GM23248 (cell line): ENCODE measurements around the gene ZNRF2. TPM values are rescaled to one million over a fixed set of nuclear protein-coding genes. Genes with fewer than 3 reads are reported as not detected.

ENCODE experiments used
- DNase-seq: peaks from one replicate; pipeline ENCODE4 v3.0.0-alpha.2; 2015
- H2AFZ ChIP-seq: fragments of 200-600 bp; sonication (generic); 2 replicates; pipeline ENCODE4 v1.6.1; 2016; ENCODE audit warnings: antibody characterized with exemption
- H3F3A ChIP-seq: fragments of 200-600 bp; sonication (generic); 2 replicates; pipeline ENCODE4 v1.6.1; 2016; ENCODE audit warnings: mild to moderate bottlenecking, antibody characterized with exemption, mixed run types; ENCODE audit not compliant: insufficient read depth
- H3K27ac ChIP-seq: fragments of 200-600 bp; sonication (generic); 2 replicates; pipeline ENCODE4 v1.5.1; 2016; ENCODE audit warnings: mild to moderate bottlenecking
- H3K27me3 ChIP-seq: fragments of 200-600 bp; sonication (generic); replicated peaks from 2 replicates; pipeline ENCODE4 v1.6.1; 2016; ENCODE audit warnings: mild to moderate bottlenecking; ENCODE audit not compliant: insufficient read depth
- H3K36me3 ChIP-seq: fragments of 200-600 bp; sonication (generic); 2 replicates; pipeline ENCODE4 v1.6.1; 2016; ENCODE audit warnings: low read depth, mild to moderate bottlenecking
- H3K4me1 ChIP-seq: fragments of 200-600 bp; sonication (generic); 2 replicates; pipeline ENCODE4 v1.6.1; 2016; ENCODE audit warnings: mild to moderate bottlenecking; ENCODE audit not compliant: insufficient read depth
- H3K4me2 ChIP-seq: fragments of 200-600 bp; sonication (generic); one replicate; pipeline ENCODE4 v1.6.1; 2016; ENCODE audit warnings: mild to moderate bottlenecking; ENCODE audit not compliant: unreplicated experiment
- H3K4me3 ChIP-seq: fragments of 200-600 bp; sonication (generic); 2 replicates; pipeline ENCODE4 v1.5.1; 2016; ENCODE audit warnings: mild to moderate bottlenecking
- H3K79me2 ChIP-seq: fragments of 200-600 bp; sonication (generic); 2 replicates; pipeline ENCODE4 v1.6.1; 2016; ENCODE audit warnings: mild to moderate bottlenecking; ENCODE audit not compliant: insufficient read depth
- H3K9ac ChIP-seq: fragments of 200-600 bp; sonication (generic); 2 replicates; pipeline ENCODE4 v1.6.1; 2016; ENCODE audit warnings: mild to moderate bottlenecking
- H3K9me2 ChIP-seq: fragments of 200-600 bp; sonication (generic); 2 replicates; pipeline ENCODE4 v1.6.1; 2016; ENCODE audit warnings: mixed run types, mild to moderate bottlenecking, moderate library complexity; ENCODE audit not compliant: insufficient read depth
- H3K9me3 ChIP-seq: fragments of 200-600 bp; sonication (generic); one replicate; pipeline ENCODE4 v1.6.1; 2017; ENCODE audit warnings: low read depth
- H4K20me1 ChIP-seq: fragments of 200-600 bp; sonication (generic); 2 replicates; pipeline ENCODE4 v1.6.0; 2016; ENCODE audit not compliant: insufficient read depth
- EZH2 ChIP-seq: fragments of 200-600 bp; sonication (generic); IDR thresholded peaks from 2 replicates; pipeline ENCODE4 v1.6.1; 2018; ENCODE audit warnings: antibody characterized with exemption, mild to moderate bottlenecking; ENCODE audit not compliant: insufficient read depth, poor library complexity, severe bottlenecking
- EZH2phosphoT487 ChIP-seq: fragments of 200-600 bp; sonication (generic); IDR thresholded peaks from 2 replicates; pipeline ENCODE4 v1.6.1; 2018; ENCODE audit warnings: antibody characterized with exemption, moderate library complexity, mild to moderate bottlenecking, low read depth; ENCODE audit not compliant: insufficient read depth
- WGBS, 2 experiments: methylation state at CpG; one replicate each; pipeline ENCODE4 v1.1.6; 2015 to 2017; ENCODE audit warnings: low lambda C conversion rate in 2 of 2, low coverage in 1 of 2; ENCODE audit errors: missing lambda C conversion rate in 2 of 2; 5-methylcytosine and 5-hydroxymethylcytosine counted together
- in situ Hi-C: fragments of 300-500 bp; cut with MboI; formaldehyde crosslinking; loops from 2 replicates; pipeline ENCODE4 v1.15.0; 2020
- polyA plus RNA-seq: library from polyadenylated mRNA; unstranded; fragments of >200 nt; fragmentation: Nextera tagmentation; extraction: Ambion mirVana; gene quantifications from 2 replicates; pipeline ENCODE4 v1.2.1, GENCODE V29; 2016
- total RNA-seq: library from RNA; depleted of rRNA; stranded (reverse); fragments of >200 nt; shearing (Covaris generic); gene quantifications from 2 replicates; pipeline ENCODE4 v1.2.3, GENCODE V29; 2014

ZNRF2 gene
- total and polyA plus RNA-seq, 2 experiments from 2014 or later = 0.25 to 6.5 TPM

DNA sequence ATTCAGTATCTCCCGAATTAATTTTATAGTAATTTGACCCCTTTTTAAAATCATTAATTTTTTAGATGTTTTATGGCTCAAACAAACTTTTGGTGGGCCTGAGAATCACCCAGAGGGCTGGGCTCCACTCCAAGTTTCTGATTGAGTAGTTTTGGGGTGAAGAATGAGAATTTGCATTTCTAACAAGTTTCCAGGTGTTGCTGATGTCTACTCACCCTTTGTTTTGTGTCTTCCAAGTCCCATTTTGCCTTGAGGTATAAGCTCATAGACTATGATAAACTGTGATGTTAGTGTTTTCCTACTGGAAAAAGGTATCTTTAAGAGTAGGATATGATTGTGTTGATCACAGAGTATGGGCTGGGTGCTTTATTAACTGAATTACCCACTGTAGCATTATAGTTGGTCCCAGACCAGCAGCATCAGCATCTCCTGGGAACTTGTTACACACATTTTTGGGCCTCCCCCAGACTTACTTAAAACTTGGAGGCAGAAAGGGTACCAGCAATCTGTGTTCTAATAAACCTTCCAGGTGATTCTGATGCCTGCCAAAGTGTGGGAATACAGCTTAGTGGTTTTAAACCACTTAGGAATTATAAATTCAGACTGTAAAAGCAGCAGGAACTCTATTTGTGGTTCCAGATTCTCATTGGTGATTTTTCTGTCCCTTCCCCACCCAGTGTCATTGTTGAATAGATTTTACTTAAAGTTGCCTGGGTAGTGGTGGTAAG is 19.1 kb downstream of the ZNRF2 start:
- no peaks in the 10 kb centered on the region for H3K4me1 ChIP-seq
- H3K36me3 ChIP-seq = no peaks in the 10 kb centered on the region
- peaks cover 2% of the 10 kb centered on the region for H3K79me2 ChIP-seq
- no peak overlapping the region for H3K27ac ChIP-seq
- H2AFZ ChIP-seq = no peak overlapping the region
- no peak overlapping the region for H3K4me2 ChIP-seq
- in situ Hi-C loops = no loop called here
- WGBS, 2 experiments = 14 to 63% methylated on average over 1 of the region's 1 CpG
- H4K20me1 ChIP-seq = no peaks in the 10 kb centered on the region; the same call in 1 of the 2 replicates
- H3K27me3 ChIP-seq = no peaks in the 10 kb centered on the region
- DNase-seq = no peak
- no peak overlapping the region for H3K9ac ChIP-seq
- TF ChIP-seq EZH2 = no peak
- no peak for TF ChIP-seq EZH2phosphoT487
- no peaks in the 10 kb centered on the region for H3K9me2 ChIP-seq
- H3K4me3 ChIP-seq = no peak overlapping the region
- H3K9me3 ChIP-seq = no peaks in the 10 kb centered on the region
- H3F3A ChIP-seq = no peaks in the 10 kb centered on the region

DNA sequence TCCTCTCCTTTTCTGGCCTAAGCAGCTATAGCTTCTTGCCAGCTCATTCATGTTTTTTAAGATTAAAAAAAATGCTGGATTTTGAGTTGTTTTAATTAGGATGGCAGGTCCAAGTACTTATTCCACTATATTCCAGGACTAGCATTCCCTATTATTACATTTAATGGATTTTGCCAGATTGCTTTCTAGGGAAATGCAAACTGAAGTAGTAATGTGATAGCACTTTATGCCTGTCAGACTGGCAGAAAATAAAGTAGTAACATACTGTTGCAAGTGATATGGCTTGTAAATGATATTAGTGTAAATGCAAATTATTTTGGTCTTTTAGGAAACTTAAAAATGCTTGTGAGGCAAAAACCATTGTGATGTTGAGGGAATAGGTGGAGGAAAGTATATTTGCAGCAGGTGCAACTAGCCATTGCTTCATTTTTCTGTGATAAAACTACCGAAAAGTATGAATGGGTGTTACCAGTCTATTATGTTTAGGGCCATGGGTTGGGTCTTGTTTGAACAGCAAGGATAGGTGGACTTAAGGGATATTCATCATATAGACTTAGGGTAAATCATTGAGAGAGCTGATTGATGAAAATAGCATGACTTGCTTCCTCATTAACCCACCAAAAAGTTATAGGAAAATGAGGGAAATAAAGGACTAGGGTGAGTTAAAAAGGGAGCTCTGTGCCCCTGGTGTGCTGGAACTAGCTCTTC is 19.9 kb downstream of the ZNRF2 start:
- no peak overlapping the region for H3K4me3 ChIP-seq
- no peaks in the 10 kb centered on the region for H3F3A ChIP-seq
- H3K27ac ChIP-seq = no peak overlapping the region
- H3K9me3 ChIP-seq = no peaks in the 10 kb centered on the region
- no peak for DNase-seq
- in situ Hi-C loops = no loop called here
- no peaks in the 10 kb centered on the region for H3K4me1 ChIP-seq
- WGBS, 2 experiments = 59 to 63% methylated on average over 1 of the region's 1 CpG
- H4K20me1 ChIP-seq = no peaks in the 10 kb centered on the region; the same call in 1 of the 2 replicates
- TF ChIP-seq EZH2phosphoT487 (no peak), EZH2 (no peak)
- H3K4me2 ChIP-seq = no peak overlapping the region
- no peak overlapping the region for H3K9ac ChIP-seq
- no peaks in the 10 kb centered on the region; the same call in 1 of the 2 replicates for H3K79me2 ChIP-seq
- no peaks in the 10 kb centered on the region for H3K9me2 ChIP-seq
- no peaks in the 10 kb centered on the region for H3K27me3 ChIP-seq
- H2AFZ ChIP-seq = no peak overlapping the region
- H3K36me3 ChIP-seq = no peaks in the 10 kb centered on the region

DNA sequence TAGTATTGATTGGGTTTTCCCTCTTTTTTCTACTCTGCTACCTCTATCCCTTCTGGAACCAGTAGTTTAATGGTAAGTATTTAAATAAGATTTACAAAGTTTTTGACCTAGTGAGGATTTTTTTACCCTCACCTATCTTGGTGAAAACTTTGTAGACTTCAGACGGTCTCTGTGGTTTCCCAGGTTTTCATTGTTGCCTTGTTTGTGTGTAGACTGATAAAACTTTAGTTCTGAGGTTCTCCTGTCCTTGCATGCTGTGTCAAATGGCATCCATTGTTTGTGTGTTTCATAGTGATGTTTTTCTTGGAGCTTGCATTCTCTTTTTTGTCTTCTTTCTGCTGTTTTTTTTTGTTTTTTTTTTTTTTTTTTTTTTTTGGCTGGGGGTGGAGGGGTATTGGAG is 22.6 kb downstream of the ZNRF2 start:
- no peak for DNase-seq
- in situ Hi-C loops = no loop called here
- H3K36me3 ChIP-seq = no peaks in the 10 kb centered on the region

DNA sequence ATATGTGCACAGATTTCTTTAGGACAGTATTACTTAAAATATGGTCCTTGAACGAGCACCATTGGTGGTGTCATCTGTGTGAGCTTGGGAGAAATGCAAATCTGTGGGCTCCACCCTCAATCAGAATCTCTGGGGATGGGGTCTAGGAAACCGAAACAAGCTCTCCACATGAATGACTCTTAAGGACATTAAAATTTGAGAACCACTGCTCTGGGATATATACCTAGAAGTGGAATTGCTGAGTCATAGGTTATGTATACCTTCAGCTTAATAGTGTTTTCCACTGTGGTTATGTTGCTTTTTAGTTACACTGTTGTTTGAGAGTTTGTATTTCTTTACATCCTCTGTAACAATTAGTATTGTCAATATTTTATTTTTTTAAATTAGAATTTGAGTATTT is 24.0 kb downstream of the ZNRF2 start:
- H3K9me3 ChIP-seq = no peaks in the 10 kb centered on the region
- no peaks in the 10 kb centered on the region for H3K27me3 ChIP-seq
- H3K9ac ChIP-seq = no peak overlapping the region
- H3F3A ChIP-seq = no peaks in the 10 kb centered on the region
- H3K4me3 ChIP-seq = no peak overlapping the region
- in situ Hi-C loops = no loop called here
- no peak overlapping the region for H3K4me2 ChIP-seq
- peaks cover 4% of the 10 kb centered on the region; the same call in 1 of the 2 replicates for H3K79me2 ChIP-seq
- no peaks in the 10 kb centered on the region for H4K20me1 ChIP-seq
- H3K27ac ChIP-seq = no peak overlapping the region
- H3K36me3 ChIP-seq = no peaks in the 10 kb centered on the region
- H3K4me1 ChIP-seq = no peaks in the 10 kb centered on the region
- WGBS, 2 experiments = 95 to 96% methylated on average over 2 of the region's 2 CpGs
- TF ChIP-seq EZH2 (no peak), EZH2phosphoT487 (no peak)
- no peaks in the 10 kb centered on the region for H3K9me2 ChIP-seq
- no peak overlapping the region for H2AFZ ChIP-seq
- DNase-seq = peak; percentile 10

More for the DNA sequence above, 22.6 kb downstream of the ZNRF2 start:
- H3K9me2 ChIP-seq = no peaks in the 10 kb centered on the region
- H3K4me3 ChIP-seq = no peak overlapping the region
- H3K9me3 ChIP-seq = no peaks in the 10 kb centered on the region
- H3K79me2 ChIP-seq = peaks cover 1% of the 10 kb centered on the region; the same call in 1 of the 2 replicates
- no peak overlapping the region for H2AFZ ChIP-seq
- H4K20me1 ChIP-seq = no peaks in the 10 kb centered on the region
- no peak overlapping the region for H3K27ac ChIP-seq
- H3F3A ChIP-seq = no peaks in the 10 kb centered on the region
- no peaks in the 10 kb centered on the region for H3K4me1 ChIP-seq
- 83 to 87% methylated on average over 1 of the region's 1 CpG for WGBS, 2 experiments
- TF ChIP-seq EZH2 = no peak
- no peak for TF ChIP-seq EZH2phosphoT487
- H3K9ac ChIP-seq = no peak overlapping the region
- no peak overlapping the region for H3K4me2 ChIP-seq
- H3K27me3 ChIP-seq = no peaks in the 10 kb centered on the region
